ENCODE results near the gene RIN1. TPM values are rescaled to one million over a fixed set of nuclear protein-coding genes. Genes with fewer than 3 reads are reported as not detected.
"Not testable (repeated sequence)": the region's sequence is repeated elsewhere in the genome, so short reads cannot be mapped to it uniquely, and the experiment has no call there.

RIN1 gene
- polyA plus RNA-seq, 1 donor = 12.1 TPM

GRCh38 chr11:66359662-66360087 lies 23.4 kb upstream of the RIN1 start:
- DNase-seq (ENCODE audit: low read depth) = no peak

- DNase-seq (ENCODE audit: low read depth) = not testable (repeated sequence)
Observed at GRCh38 chr11:66350560-66351235, 14.5 kb upstream of the RIN1 start.

- no peak for DNase-seq (ENCODE audit: low read depth)
Observed at GRCh38 chr11:66349084-66349386, 12.8 kb upstream of the RIN1 start.

- peak; percentile 86 for DNase-seq (ENCODE audit: low read depth)
Observed at GRCh38 chr11:66347425-66348276, 11.4 kb upstream of the RIN1 start, which contains the start of gene B4GAT1. Gene B4GAT1 (minus strand): TSS chr11:66347629. CDS start chr11:66347545, 84 bp downstream.

GRCh38 chr11:66346476-66347424 lies 10.5 kb upstream of the RIN1 start:
- DNase-seq (ENCODE audit: low read depth) = no peak

- no peak for DNase-seq (ENCODE audit: low read depth)
Observed at GRCh38 chr11:66345316-66345649, 9.0 kb upstream of the RIN1 start.

- DNase-seq (ENCODE audit: low read depth) = peak; percentile 95
Observed at GRCh38 chr11:66344550-66345315, 8.5 kb upstream of the RIN1 start, which contains the start of gene BRMS1. Gene BRMS1 (minus strand): TSS chr11:66345104. CDS start chr11:66342234, 2,870 bp downstream.

GRCh38 chr11:66343176-66343575 lies 6.9 kb upstream of the RIN1 start:
- no peak for DNase-seq (ENCODE audit: low read depth)

- no peak for DNase-seq (ENCODE audit: low read depth)
Observed at GRCh38 chr11:66341502-66342126, 5.4 kb upstream of the RIN1 start.

GRCh38 chr11:66340596-66341501 lies 4.6 kb upstream of the RIN1 start:
- DNase-seq (ENCODE audit: low read depth) = no peak

GRCh38 chr11:66339686-66340483 lies 3.7 kb upstream of the RIN1 start:
- no peak for DNase-seq (ENCODE audit: low read depth)

GRCh38 chr11:66339162-66339675 lies 3.0 kb upstream of the RIN1 start:
- no peak for DNase-seq (ENCODE audit: low read depth)

- DNase-seq (ENCODE audit: low read depth) = no peak
Observed at GRCh38 chr11:66338276-66339161, 2.3 kb upstream of the RIN1 start.

GRCh38 chr11:66337103-66337899 lies 1.1 kb upstream of the RIN1 start:
- DNase-seq (ENCODE audit: low read depth) = no peak

- DNase-seq (ENCODE audit: low read depth) = no peak
Observed at GRCh38 chr11:66335531-66336233, 552 bp downstream of the RIN1 start.

Measured in forelimb muscle (tissue), 1 donor.